Right renal pelvis (tissue), 4 donors: ENCODE data around the gene LMBR1. TPM values are rescaled to one million over a fixed set of nuclear protein-coding genes. Genes with fewer than 3 reads are reported as not detected.
"Not testable (repeated sequence)": the region's sequence is repeated elsewhere in the genome, so short reads cannot be mapped to it uniquely, and the experiment has no call there.

Experiments used
- DNase-seq, 4 donors: peaks; one replicate each; pipeline ENCODE4 v3.0.0-alpha.2; 2013; ENCODE audit warnings: low read depth in 4 of 4, low spot score in 3 of 4, missing footprints in 1 of 4
- polyA plus RNA-seq, 4 donors: library from polyadenylated mRNA; unstranded; fragments of 120-200 nt; gene quantifications; one replicate each; pipeline ENCODE4 v1.2.1, GENCODE V29; 2013; ENCODE audit not compliant: insufficient read length in 4 of 4

Gene LMBR1
- polyA plus RNA-seq, 4 donors = 44.2 to 56.2 (median 51.4) TPM

GRCh38 chr7:156858523-156858922, 34.5 kb downstream of the LMBR1 start:
- DNase-seq = no peak

DNA sequence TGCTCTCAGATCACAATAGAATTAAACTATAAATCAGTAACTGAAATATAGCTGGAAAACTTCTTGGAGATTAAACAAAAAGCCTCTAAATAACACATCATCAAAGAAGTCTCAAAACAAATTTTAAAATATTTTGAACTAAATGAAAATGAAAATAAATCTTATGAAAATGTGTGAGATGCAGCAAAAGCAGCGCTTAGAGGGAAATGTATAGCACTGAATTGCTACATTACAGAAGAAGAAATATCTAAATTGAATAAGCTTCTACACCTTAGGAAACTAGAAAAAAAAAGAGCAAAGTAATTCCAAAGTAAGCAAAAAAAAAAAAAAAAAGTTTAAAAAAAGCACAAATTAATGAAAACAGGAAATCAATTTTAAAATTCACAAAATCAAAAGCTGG, 35.2 kb downstream of the LMBR1 start:
- DNase-seq = no peak

GRCh38 chr7:156854654-156855053, 38.3 kb downstream of the LMBR1 start:
- no peak for DNase-seq

GRCh38 chr7:156848979-156849378, 44.0 kb downstream of the LMBR1 start:
- no peak for DNase-seq

GRCh38 chr7:156845379-156846101, 47.4 kb downstream of the LMBR1 start:
- no peak for DNase-seq

DNA sequence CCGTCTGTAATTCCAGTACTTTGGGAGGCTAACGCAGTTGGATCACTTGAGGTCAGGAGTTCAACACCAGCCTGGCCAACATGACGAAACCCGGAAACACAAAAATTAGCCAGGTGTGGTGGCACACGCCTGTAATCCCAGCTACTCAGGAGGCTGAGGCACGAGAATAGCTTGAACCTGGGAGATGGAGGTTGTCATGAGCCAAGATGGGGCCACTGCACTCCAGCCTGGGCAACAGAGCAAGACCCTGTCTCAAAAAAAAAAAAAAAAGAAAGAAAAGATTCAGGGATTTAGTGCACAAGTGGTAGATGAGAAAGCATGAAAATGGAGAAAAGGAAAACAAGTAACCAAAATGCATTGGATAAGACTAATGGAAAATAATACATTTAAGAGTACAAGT, 49.4 kb downstream of the LMBR1 start:
- DNase-seq = not testable (repeated sequence)

DNA sequence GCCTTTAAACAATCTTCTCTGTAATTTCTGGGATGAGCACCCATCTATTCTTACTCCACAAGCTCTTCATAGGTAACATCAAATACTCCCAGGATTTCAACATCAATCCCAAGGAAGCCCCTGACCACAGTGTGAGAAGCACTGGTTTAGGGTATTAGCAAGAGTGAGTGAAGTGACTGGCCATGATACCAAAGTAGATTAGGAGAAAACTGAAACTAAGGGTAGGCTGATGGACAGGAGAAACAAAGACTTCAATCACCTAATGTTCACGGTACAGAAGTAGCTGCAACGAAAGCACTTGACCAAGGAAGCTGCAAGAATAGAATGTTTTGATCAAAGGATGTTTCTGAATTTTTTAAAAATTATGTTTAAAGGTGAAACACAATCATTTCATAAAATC, 49.8 kb downstream of the LMBR1 start:
- no peak for DNase-seq

- peak in 2 of 4 donors; percentile 1 to 23 for DNase-seq
These were observed 50.2 kb downstream of the LMBR1 start for GRCh38 chr7:156842740-156843140.

GRCh38 chr7:156842317-156842716, 50.7 kb downstream of the LMBR1 start:
- no peak for DNase-seq

DNA sequence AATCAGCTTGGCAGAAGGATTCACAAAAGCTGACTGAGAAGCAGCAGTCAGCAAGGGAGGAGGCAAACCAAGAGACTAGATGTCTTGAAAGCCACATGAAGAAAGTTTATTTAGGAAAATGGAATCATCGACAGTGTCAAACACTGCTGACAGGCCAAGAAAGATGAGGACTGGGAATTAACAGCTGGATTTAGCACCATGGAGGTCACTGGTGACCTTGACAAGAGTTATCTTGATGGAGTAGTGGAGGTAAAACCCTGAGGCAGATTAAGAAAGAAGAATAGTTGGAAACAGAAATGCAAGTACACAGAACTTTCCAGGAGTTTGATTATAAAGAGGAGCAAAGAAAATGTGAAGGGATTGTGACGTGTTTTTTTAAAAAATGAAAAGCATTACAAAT, 51.5 kb downstream of the LMBR1 start:
- no peak for DNase-seq

GRCh38 chr7:156840134-156840533, 52.8 kb downstream of the LMBR1 start:
- DNase-seq = no peak

DNA sequence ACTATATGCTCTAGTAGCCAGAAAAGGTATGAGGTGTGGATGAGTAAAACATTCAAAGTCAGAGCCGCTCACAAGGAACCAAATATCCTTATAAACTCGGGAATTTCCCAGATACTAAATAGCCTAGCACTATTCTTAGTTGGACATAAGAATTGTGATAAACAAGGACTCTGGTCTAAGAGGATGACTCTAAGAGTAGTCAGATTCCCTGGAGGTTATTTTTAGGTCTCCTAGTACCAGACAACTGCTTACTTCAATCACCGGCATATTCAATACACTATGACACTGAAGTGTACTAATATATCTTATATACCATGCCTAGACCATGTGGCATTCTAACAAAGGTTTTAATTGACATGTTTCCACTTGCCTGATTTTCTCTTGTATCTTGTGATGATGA, 56.5 kb downstream of the LMBR1 start:
- no peak for DNase-seq

GRCh38 chr7:156834462-156834861, 58.5 kb downstream of the LMBR1 start:
- DNase-seq = no peak

- no peak for DNase-seq
These were observed 59.7 kb downstream of the LMBR1 start for GRCh38 chr7:156833312-156833711.

GRCh38 chr7:156832195-156832877, 60.6 kb downstream of the LMBR1 start:
- DNase-seq = no peak

DNA sequence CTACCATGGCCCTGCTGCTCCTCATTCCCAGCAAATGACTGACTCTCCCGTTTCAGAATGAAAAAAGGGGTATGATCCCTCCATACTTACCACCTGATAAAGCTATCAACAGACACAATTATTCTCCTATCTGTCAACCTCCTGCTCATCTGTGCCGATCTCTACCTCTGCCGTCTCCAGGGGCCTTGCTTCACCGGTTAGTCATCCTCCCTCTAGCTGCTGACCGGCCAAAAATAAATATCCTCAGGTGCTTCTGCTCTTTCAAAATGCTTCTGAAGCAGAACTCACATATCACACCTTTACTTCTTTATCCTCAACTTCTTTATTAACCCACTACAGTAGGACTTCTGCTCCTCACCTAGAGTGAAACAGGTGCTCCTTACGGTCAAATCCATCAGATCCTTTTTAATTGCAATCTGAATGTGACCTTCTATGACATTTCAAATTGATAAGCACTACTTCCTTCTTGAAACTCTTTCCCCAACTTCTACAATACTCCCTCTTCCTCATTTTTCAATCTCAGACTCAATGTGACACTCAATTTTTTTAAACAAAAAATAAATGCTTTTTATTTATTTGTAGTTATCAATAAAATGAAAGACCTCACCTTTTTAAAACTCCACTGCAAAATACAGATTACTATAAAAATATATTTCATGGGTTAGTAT, 63.2 kb downstream of the LMBR1 start:
- DNase-seq = no peak

DNA sequence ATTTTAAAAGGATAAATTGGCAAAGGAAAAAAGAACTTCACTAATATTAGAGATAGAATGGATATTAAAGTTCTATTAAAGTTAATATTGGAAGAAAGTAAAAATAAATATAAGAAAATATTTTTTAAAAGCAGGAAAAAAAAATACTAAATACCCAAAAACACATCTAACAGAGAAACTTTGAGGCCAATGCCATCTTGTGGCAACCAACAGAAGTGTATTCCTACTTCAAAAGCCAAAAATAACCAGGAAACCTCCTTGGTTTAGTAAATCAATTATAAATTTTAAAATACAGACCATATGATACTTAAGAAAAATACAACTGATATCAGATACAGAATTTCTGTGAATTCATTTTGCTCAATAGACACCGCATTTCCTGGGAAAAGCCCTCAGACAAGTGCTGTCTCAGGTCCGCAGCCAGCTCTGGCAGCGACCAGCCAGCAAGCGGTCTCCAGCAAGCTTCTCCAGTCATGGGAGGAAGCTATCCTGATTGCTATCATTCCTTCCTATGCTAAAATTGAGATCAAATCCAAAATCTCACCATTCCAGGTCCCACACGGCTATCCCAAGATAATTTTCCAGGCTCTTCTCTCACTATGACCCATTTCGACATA, 65.3 kb downstream of the LMBR1 start:
- DNase-seq = no peak

DNA sequence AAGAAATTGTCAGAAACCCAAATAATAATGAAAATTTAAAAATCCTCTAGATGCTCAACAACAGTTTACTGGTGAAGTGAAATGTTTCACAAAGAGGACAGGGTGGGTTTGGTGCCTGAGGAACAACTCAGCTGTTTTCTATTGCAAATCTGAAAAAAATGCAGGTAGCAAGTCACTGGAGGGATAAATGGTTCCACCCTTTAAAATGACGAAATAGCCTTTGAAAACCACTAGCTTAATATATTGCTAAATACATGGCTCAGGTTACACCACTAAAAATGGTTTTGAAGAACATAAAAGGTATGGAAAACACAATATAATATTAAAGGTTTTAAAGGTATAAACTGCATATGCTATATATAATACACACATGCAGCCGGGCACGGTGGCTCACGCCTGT, 69.5 kb downstream of the LMBR1 start:
- DNase-seq = no peak

DNA sequence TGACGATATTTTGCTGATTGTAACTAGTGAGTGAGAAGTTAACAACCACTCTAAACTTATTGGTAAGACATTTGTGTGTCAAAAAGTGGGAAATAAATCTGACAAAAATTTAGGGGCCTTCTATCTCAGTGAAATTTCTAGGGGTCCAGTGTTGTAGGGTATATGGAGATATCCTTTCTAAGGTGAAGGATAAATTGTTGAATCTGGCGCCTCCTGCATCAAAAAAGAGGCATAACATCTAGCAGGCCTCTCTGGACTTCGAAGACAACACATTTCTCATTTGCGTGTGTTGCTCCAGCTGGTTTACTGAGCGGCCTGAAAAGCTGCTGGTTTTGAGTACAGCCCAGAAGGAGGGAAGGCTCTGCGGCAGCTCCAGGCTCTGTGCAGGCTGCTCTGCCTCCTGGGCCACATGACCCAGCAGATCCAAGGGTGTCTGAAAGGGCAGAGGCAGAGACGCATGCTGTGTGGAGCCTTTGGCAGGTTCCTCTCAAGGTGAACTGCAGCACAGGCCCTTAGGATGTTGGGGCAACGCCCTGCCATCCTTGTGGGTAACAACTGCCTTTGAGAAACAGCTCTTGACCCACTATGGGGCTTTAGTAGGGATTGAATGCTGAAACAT, 72.4 kb downstream of the LMBR1 start:
- no peak for DNase-seq

GRCh38 chr7:156819733-156820295, 73.2 kb downstream of the LMBR1 start:
- DNase-seq = no peak

DNA sequence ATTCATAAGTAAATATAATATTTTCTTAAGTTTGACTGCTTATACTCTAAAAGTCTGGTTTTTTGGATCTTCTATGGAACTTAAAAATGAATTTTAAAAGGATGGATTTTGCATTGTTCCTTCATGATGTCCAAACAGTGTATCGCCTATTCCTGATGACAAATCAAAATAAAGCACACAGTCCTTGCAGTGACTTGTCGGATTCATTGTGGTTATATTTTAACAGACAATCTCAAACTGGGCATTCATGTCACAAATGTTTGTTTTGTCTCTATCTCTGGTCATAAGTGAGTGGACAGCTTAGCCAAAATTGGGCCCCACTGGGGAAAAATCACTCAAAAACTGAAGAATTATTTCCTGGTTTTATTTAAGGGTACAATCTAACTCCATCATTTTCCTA, 74.8 kb downstream of the LMBR1 start:
- DNase-seq = no peak
